ENCODE measurements around the gene PERM1.
A peak's percentile ranks its signal among the peaks of the same experiment; 100 is the strongest.
"Not testable (repeated sequence)": the region's sequence is repeated elsewhere in the genome, so short reads cannot be mapped to it uniquely, and the experiment has no call there.

The PERM1 gene

DNA sequence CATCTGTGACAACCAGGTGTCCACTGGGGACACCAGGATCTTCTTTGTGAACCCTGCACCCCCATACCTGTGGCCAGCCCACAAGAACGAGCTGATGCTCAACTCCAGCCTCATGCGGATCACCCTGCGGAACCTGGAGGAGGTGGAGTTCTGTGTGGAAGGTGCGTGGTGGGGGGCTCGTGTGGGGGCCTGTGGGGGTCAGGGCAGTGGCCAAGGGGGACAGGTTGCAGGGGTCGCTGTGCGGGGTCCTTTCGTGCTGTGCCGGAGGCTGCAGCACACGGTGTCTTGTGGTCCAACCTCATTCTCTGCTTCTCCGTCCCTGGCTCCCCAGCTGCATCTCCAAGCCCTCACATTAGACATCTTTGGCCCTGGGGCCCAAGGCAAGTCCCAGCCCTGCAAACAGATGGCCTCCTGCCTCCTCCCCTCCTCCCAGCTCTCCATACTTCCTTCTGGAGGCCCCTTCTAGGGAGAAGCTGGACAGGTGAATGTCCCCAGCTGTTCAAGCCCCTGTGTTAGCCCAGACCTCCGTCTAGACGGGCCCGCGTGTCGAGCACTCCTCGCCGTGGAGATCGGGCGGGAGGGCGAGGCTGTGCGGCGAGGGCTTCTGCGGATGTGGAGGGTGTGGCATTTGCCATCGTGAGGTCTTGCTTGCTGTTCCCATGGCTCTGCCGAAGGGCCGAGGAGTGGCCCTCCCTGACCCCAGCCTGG is 40.6 kb upstream of the PERM1 start:
- Histone ChIP-seq H3K9ac (ENCODE audit: low read depth in 1 of 2, low read length in 2 of 2) (no peak overlapping the region), H3K4me3 (ENCODE audit: low read length in 2 of 2) (no peak overlapping the region), H3K9me3 (ENCODE audit: control insufficient read depth in 2 of 2, low read length in 2 of 2) (no peaks in the 10 kb centered on the region), H3K36me3 (ENCODE audit: control insufficient read depth in 2 of 2, insufficient read depth in 2 of 2, low read length in 2 of 2) (no peaks in the 10 kb centered on the region), H3K4me1 (ENCODE audit: control insufficient read depth in 2 of 2, insufficient read depth in 2 of 2, low read length in 2 of 2) (peaks cover 3 to 8% of the 10 kb centered on the region in 2 donors), H3K27ac (ENCODE audit: low read depth in 2 of 2, low read length in 2 of 2) (no peak overlapping the region), H3K27me3 (ENCODE audit: control insufficient read depth in 2 of 2, insufficient read depth in 2 of 2, low read length in 2 of 2) (no peaks in the 10 kb centered on the region)

DNA sequence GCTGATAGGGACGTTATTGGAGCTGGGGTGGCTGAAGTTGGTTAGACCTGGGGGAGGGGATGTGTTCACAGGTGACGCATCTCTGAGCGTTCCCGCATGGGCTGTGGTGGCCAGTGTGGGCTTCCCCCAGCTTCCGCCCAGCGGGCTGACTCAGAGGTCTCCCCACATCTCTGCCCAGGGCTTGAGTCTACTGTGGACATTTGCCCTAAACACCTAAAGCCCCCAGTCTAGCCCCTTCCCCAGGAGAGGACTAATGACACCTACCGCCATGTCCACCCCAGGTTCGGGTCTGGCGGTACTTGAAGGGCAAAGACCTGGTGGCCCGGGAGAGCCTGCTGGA is 40.0 kb upstream of the PERM1 start:
- peaks cover 3 to 8% of the 10 kb centered on the region in 2 donors for H3K4me1 ChIP-seq (ENCODE audit: control insufficient read depth in 2 of 2, insufficient read depth in 2 of 2, low read length in 2 of 2)

DNA sequence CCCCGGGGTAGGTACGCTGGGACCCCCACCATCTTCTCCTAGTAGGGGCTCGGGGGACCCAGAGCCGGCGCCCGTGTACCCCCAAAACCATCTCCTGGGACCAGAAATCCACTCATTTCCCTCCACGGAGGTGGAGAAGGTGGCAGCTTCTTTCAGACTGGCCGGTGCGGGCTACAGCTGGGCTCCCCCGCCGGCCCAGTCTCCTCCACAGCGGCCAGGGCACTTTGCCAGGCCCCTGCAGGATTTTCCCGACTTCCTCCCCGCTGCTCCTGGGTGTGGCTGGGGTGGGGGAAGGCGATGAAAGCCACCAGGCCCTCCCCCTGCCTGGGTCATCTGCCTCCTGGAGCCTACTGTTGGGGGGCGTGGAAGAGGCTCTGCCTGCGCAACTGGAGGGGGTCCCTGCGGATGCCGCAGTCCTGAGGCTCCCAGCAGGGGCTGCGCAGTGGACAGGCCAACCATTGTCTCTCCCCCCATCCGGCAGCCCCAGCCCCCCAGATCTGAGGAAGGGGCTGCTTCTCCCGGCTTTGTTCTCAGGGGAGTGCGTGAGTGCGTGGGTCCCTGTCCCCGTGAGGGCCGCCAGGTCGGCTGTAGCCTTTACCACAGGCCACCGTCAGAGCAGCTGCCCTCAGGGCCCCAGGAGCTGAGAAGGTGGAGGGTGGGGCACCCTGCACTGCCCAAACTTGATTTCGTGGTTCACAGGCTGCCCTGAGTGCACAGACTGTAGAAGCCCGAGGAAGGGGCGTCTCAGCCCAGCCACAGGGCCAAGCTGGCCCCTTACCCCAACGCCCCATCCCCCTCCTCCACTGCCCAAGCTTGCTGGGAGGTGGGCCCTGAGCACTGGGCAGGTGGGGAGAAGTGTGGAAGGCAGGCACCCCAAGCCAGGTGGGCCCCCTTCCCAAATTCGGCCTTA is 39.4 kb upstream of the PERM1 start:
- Histone ChIP-seq H3K27me3 (ENCODE audit: control insufficient read depth in 2 of 2, insufficient read depth in 2 of 2, low read length in 2 of 2) (no peaks in the 10 kb centered on the region), H3K4me1 (ENCODE audit: control insufficient read depth in 2 of 2, insufficient read depth in 2 of 2, low read length in 2 of 2) (peaks cover 3 to 8% of the 10 kb centered on the region in 2 donors), H3K4me3 (ENCODE audit: low read length in 2 of 2) (peak overlapping the region; percentile 37 to 66), H3K27ac (ENCODE audit: low read depth in 2 of 2, low read length in 2 of 2) (no peak overlapping the region), H3K36me3 (ENCODE audit: control insufficient read depth in 2 of 2, insufficient read depth in 2 of 2, low read length in 2 of 2) (no peaks in the 10 kb centered on the region), H3K9me3 (ENCODE audit: control insufficient read depth in 2 of 2, low read length in 2 of 2) (no peaks in the 10 kb centered on the region), H3K9ac (ENCODE audit: low read depth in 1 of 2, low read length in 2 of 2) (peak overlapping the region in 1 of 2 donors; percentile 12)

More for the DNA sequence above, 40.0 kb upstream of the PERM1 start:
- no peaks in the 10 kb centered on the region for H3K36me3 ChIP-seq (ENCODE audit: control insufficient read depth in 2 of 2, insufficient read depth in 2 of 2, low read length in 2 of 2)
- H3K9me3 ChIP-seq (ENCODE audit: control insufficient read depth in 2 of 2, low read length in 2 of 2) = no peaks in the 10 kb centered on the region
- H3K27me3 ChIP-seq (ENCODE audit: control insufficient read depth in 2 of 2, insufficient read depth in 2 of 2, low read length in 2 of 2) = no peaks in the 10 kb centered on the region
- no peak overlapping the region for H3K4me3 ChIP-seq (ENCODE audit: low read length in 2 of 2)
- H3K9ac ChIP-seq (ENCODE audit: low read depth in 1 of 2, low read length in 2 of 2) = no peak overlapping the region
- no peak overlapping the region for H3K27ac ChIP-seq (ENCODE audit: low read depth in 2 of 2, low read length in 2 of 2)

DNA sequence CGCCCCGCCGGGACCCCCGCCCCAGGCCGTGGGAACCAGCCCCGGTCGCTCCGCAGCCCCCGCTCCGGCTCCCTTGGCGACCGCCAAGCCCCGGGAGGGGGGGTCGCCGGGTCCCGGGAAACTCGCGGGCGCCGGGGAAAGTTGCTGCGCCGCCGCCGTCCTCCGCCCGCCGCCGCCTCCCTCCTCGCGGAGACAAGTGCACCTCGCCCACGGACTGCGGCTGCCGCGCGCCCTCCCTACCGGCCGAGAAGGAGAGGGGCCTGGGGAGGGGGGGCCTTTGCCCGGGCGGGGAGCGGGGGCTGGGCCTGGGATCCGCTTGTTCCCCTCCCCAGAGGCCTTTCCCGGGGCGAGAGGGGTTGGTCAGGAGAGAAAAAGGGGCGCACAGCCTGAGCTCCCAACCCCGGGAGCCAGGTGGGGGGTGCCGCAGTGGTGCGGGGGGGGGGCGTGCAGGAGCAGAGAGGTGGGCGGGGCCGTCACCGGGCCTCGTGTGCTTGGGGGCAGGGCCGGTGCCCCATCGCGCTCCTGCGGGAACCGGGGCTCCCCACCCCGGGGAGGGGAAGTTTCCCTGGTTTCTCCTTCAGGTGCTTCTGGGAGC is 38.6 kb upstream of the PERM1 start:
- Histone ChIP-seq H3K4me1 (ENCODE audit: control insufficient read depth in 2 of 2, insufficient read depth in 2 of 2, low read length in 2 of 2) (peaks cover 3 to 8% of the 10 kb centered on the region in 2 donors), H3K4me3 (ENCODE audit: low read length in 2 of 2) (peak overlapping the region; percentile 65 to 66), H3K27me3 (ENCODE audit: control insufficient read depth in 2 of 2, insufficient read depth in 2 of 2, low read length in 2 of 2) (no peaks in the 10 kb centered on the region), H3K9ac (ENCODE audit: low read depth in 1 of 2, low read length in 2 of 2) (peak overlapping the region in 1 of 2 donors; percentile 60), H3K27ac (ENCODE audit: low read depth in 2 of 2, low read length in 2 of 2) (peak overlapping the region in 1 of 2 donors; percentile 61), H3K9me3 (ENCODE audit: control insufficient read depth in 2 of 2, low read length in 2 of 2) (no peaks in the 10 kb centered on the region), H3K36me3 (ENCODE audit: control insufficient read depth in 2 of 2, insufficient read depth in 2 of 2, low read length in 2 of 2) (no peaks in the 10 kb centered on the region)

DNA sequence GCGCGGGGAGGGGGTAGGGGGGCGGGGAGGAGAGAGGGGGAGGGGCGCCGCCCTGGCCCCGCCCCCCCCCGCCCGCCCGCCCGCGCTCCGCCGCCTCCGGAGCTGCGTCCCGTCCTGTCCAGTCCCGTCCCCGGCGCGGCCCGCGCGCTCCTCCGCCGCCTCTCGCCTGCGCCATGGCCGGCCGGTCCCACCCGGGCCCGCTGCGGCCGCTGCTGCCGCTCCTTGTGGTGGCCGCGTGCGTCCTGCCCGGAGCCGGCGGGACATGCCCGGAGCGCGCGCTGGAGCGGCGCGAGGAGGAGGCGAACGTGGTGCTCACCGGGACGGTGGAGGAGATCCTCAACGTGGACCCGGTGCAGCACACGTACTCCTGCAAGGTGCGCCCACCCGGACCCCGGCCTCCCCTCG is 38.1 kb upstream of the PERM1 start, which contains the start of gene AGRN:
Gene AGRN (plus strand): TSS at position 121 of the 405 bp plus-strand sequence. CDS start 53 bp downstream, at position 174.
- Histone ChIP-seq H3K27ac (ENCODE audit: low read depth in 2 of 2, low read length in 2 of 2) (peak within 1 kb of the TSS; percentile 67), H3K36me3 (ENCODE audit: control insufficient read depth in 2 of 2, insufficient read depth in 2 of 2, low read length in 2 of 2) (no peaks in the 10 kb centered on the region), H3K9me3 (ENCODE audit: control insufficient read depth in 2 of 2, low read length in 2 of 2) (no peaks in the 10 kb centered on the region), H3K4me1 (ENCODE audit: control insufficient read depth in 2 of 2, insufficient read depth in 2 of 2, low read length in 2 of 2) (peaks cover 3 to 8% of the 10 kb centered on the region in 2 donors), H3K27me3 (ENCODE audit: control insufficient read depth in 2 of 2, insufficient read depth in 2 of 2, low read length in 2 of 2) (no peaks in the 10 kb centered on the region), H3K4me3 (ENCODE audit: low read length in 2 of 2) (peak within 1 kb of the TSS; percentile 65 to 66), H3K9ac (ENCODE audit: low read depth in 1 of 2, low read length in 2 of 2) (peak within 1 kb of the TSS in 1 of 2 donors; percentile 60)

DNA sequence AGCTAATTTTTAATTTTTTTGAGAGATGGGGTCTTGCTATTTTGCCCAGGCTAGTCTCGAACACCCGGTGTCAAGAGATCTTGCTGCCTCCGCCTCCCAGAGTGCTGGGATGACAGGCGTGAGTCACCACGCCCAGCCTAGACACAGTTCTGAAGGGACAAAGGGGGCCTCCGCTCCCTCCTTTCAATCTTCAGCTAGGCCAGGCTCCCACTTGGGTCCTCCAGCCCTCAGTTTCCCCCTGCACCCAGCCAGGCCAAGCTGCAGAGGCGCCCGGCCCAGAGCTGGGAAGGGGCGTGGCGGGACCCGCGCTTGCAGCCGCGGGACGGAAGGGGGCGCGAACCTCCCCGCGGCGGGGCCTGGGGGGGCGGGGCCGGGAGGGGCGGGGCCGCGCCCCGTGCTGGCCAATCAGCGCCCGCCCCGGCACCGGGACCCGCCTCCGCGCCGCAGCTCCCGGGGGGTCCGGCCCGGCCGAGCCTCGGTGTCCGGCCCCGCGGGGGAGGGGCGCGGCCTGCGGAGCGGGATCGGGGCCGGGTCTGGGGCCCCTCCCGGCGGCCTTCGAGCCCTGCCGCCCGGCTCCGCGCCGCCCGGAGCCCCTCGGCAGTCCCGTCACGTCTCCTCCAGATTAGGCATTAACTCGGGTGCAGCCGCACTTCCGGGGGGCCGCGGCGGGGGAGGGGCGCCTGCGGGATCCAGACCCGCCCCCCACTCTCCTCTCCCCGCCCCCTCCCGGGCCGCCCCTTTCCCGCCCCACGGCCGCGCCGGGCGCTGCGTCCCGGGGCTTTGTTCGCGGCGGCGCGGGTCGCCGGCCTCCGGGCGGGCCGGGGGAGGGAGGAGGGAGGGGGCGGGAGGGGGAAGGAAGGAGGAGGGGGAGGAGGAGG is 37.5 kb upstream of the PERM1 start:
- H3K27me3 ChIP-seq (ENCODE audit: control insufficient read depth in 2 of 2, insufficient read depth in 2 of 2, low read length in 2 of 2) = no peaks in the 10 kb centered on the region
- no peaks in the 10 kb centered on the region for H3K9me3 ChIP-seq (ENCODE audit: control insufficient read depth in 2 of 2, low read length in 2 of 2)
- no peaks in the 10 kb centered on the region for H3K36me3 ChIP-seq (ENCODE audit: control insufficient read depth in 2 of 2, insufficient read depth in 2 of 2, low read length in 2 of 2)
- peak overlapping the region; percentile 48 to 57 for H3K4me3 ChIP-seq (ENCODE audit: low read length in 2 of 2)
- peak overlapping the region; percentile 67 for H3K27ac ChIP-seq (ENCODE audit: low read depth in 2 of 2, low read length in 2 of 2)
- H3K4me1 ChIP-seq (ENCODE audit: control insufficient read depth in 2 of 2, insufficient read depth in 2 of 2, low read length in 2 of 2) = peaks cover 3 to 8% of the 10 kb centered on the region in 2 donors
- H3K9ac ChIP-seq (ENCODE audit: low read depth in 1 of 2, low read length in 2 of 2) = no peak overlapping the region

DNA sequence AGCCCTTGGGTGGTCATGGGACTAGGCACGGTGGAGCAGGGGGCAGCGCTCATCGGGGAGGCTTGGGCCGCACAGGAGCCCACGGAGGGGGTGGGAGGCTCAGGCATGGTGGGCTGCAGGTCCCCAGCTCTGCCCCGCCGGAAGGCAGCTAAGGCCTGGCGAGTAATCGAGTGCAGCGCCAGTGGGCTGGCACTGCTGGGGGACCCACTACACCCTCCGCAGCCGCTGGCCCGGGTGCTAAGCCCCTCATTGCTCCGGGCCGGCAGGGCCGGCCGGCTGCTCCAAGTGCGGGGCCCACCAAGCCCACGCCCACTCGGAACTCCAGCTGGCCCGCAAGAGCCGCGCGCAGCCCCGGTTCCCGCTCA is 36.4 kb upstream of the PERM1 start:
- not testable (repeated sequence) for H3K36me3 ChIP-seq (ENCODE audit: control insufficient read depth in 2 of 2, insufficient read depth in 2 of 2, low read length in 2 of 2); H3K27ac ChIP-seq (ENCODE audit: low read depth in 2 of 2, low read length in 2 of 2); H3K27me3 ChIP-seq (ENCODE audit: control insufficient read depth in 2 of 2, insufficient read depth in 2 of 2, low read length in 2 of 2); H3K4me3 ChIP-seq (ENCODE audit: low read length in 2 of 2); H3K9me3 ChIP-seq (ENCODE audit: control insufficient read depth in 2 of 2, low read length in 2 of 2); H3K9ac ChIP-seq (ENCODE audit: low read depth in 1 of 2, low read length in 2 of 2)
- H3K4me1 ChIP-seq (ENCODE audit: control insufficient read depth in 2 of 2, insufficient read depth in 2 of 2, low read length in 2 of 2) = peaks cover 14 to 16% of the 10 kb centered on the region in 2 donors

DNA sequence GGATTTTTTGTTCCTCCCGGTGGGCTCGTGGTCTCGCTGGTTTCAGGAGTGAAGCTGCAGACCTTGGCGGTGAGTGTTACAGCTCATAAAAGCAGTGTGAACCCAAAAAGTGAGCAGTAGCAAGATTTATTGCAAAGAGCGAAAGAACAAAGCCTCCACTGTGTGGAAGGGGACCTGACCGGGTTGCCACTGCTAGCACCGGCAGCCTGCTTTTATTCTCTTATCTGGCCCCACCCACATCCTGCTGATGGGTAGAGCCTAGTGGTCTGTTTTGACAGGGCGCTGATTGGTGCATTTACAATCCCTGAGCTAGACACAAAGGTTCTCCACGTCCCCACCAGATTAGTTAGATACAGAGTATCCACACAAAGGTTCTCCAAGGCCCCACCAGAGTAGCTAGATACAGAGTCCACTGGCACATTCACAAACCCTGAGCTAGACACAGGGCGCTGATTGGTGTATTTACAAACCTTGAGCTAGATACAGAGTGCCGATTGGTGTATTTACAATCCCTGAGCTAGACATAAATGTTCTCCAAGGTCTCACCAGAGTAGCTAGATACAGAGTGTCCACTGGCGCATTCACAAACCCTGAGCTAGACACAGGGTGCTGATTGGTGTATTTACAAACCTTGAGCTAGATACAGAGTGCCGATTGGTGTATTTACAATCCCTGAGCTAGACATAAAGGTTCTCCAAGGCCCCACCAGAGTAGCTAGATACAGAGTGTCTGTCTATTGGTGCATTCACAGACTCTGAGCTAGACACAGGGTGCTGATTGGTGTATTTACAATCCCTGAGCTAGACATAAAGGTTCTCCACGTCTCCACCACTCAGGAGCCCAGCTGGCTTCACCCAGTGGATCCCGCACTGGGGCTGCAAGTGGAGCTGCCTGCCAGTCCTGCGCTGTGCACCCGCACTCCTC is 35.8 kb upstream of the PERM1 start:
- H3K4me1 ChIP-seq (ENCODE audit: control insufficient read depth in 2 of 2, insufficient read depth in 2 of 2, low read length in 2 of 2) = peaks cover 17 to 18% of the 10 kb centered on the region in 2 donors
- H3K36me3 ChIP-seq (ENCODE audit: control insufficient read depth in 2 of 2, insufficient read depth in 2 of 2, low read length in 2 of 2); H3K4me3 ChIP-seq (ENCODE audit: low read length in 2 of 2); H3K27ac ChIP-seq (ENCODE audit: low read depth in 2 of 2, low read length in 2 of 2); H3K9ac ChIP-seq (ENCODE audit: low read depth in 1 of 2, low read length in 2 of 2); H3K9me3 ChIP-seq (ENCODE audit: control insufficient read depth in 2 of 2, low read length in 2 of 2); H3K27me3 ChIP-seq (ENCODE audit: control insufficient read depth in 2 of 2, insufficient read depth in 2 of 2, low read length in 2 of 2): not testable (repeated sequence)

Data from mucosa of rectum (tissue), 2 donors.